A549 (cell line): ENCODE measurements around the gene SWAP70. TPM values are rescaled to one million over a fixed set of nuclear protein-coding genes. Genes with fewer than 3 reads are reported as not detected.

Experiments
- ATAC-seq, 2 experiments: fragments of 200-7000 bp in 1 of 2; fragments of >200 bp in 1 of 2; cut with Nextera tagmentation in 1 of 2; cut with Tn5 transposase in 1 of 2; 3 replicates each; pipeline versions ENCODE4 v1.8.0 to v1.9.1; 2018 to 2020; ENCODE audit warnings: mild to moderate bottlenecking in 1 of 2, moderate library complexity in 1 of 2
- CTCF ChIA-PET: fragments of 300-600 bp; sonication (Branson Sonifier 250); formaldehyde crosslinking; extraction: SDS; loops from one replicate; lab custom pipeline; 2021; ENCODE audit warnings: antibody characterized with exemption, inconsistent platforms; lab: Yijun Ruan, JAX
- POLR2A ChIA-PET: fragments of 350-600 bp; formaldehyde crosslinking; extraction: SDS; loops from one replicate; lab custom pipeline; 2021; ENCODE audit warnings: antibody characterized with exemption, inconsistent platforms; lab: Yijun Ruan, JAX
- DNase-seq, 2 experiments: peaks; one replicate each; pipeline versions ENCODE4 v3.0.0 to v3.0.0-alpha.2; 2011 to 2016; ENCODE audit warnings: low read depth in 1 of 2, low spot score in 1 of 2
- FAIRE-seq: peaks from 2 replicates; lab custom pipeline; 2011; peaks lifted over from hg19 to GRCh38; lab: Jason Lieb, UNC
- H3K27ac ChIP-seq, 2 experiments: fragments of >200 bp; sonication (Bioruptor Twin); formaldehyde crosslinking; 3 replicates each; pipeline ENCODE4 v1.5.1; 2016 to 2017
- H3K4me1 ChIP-seq: fragments of >200 bp; sonication (Bioruptor Twin); formaldehyde crosslinking; 3 replicates; pipeline ENCODE4 v1.6.1; 2016
- H3K4me2 ChIP-seq: fragments of >200 bp; sonication (Bioruptor Twin); formaldehyde crosslinking; 3 replicates; pipeline ENCODE4 v1.6.1; 2016
- H3K4me3 ChIP-seq: fragments of >200 bp; sonication (Bioruptor Twin); formaldehyde crosslinking; 3 replicates; pipeline ENCODE4 v1.5.1; 2016
- H3K9me3 ChIP-seq: fragments of >200 bp; sonication (Bioruptor Twin); formaldehyde crosslinking; 3 replicates; pipeline ENCODE4 v1.6.1; 2016
- CBX2 ChIP-seq: fragments of 200-600 bp; sonication (generic); IDR thresholded peaks from 2 replicates; pipeline ENCODE4 v1.6.1; 2016; ENCODE audit warnings: low read depth, mild to moderate bottlenecking, borderline replicate concordance
- CBX8 ChIP-seq: fragments of 200-600 bp; sonication (generic); IDR thresholded peaks from 2 replicates; pipeline ENCODE4 v1.6.1; 2016
- CEBPB ChIP-seq, 2 experiments: fragments of >200 bp in 1 of 2; sonication (Bioruptor Twin) in 1 of 2; formaldehyde crosslinking in 1 of 2; IDR thresholded peaks; 2 replicates each; pipeline ENCODE4 v1.6.1; 2012 to 2016
- CHD2 ChIP-seq: fragments of 150-350 bp; IDR thresholded peaks from 2 replicates; pipeline ENCODE4 v1.6.1; 2014; ENCODE audit warnings: low read length; ENCODE audit not compliant: partially characterized antibody
- EP300 ChIP-seq, 2 experiments: fragments of >200 bp; sonication (Bioruptor Twin); formaldehyde crosslinking; IDR thresholded peaks; 2 replicates in 1 of 2; 3 replicates in 1 of 2; pipeline ENCODE4 v1.6.1; 2016 to 2017
- HDAC2 ChIP-seq: fragments of 200-600 bp; sonication (generic); IDR thresholded peaks from 2 replicates; pipeline ENCODE4 v1.6.1; 2016
- JUNB ChIP-seq: fragments of >200 bp; sonication (Bioruptor Twin); formaldehyde crosslinking; IDR thresholded peaks from 2 replicates; pipeline ENCODE4 v1.6.1; 2016
- MAZ ChIP-seq: fragments of 150-350 bp; IDR thresholded peaks from 2 replicates; pipeline ENCODE4 v1.6.1; 2014; ENCODE audit warnings: antibody characterized with exemption, low read depth, low read length, borderline replicate concordance
- NPAS2 ChIP-seq: fragments of 250-450 bp; sonication (Bioruptor Pico); IDR thresholded peaks from 2 replicates; pipeline ENCODE4 v1.8.0; 2022; ENCODE audit warnings: mild to moderate bottlenecking, moderate library complexity, borderline replicate concordance
- NR3C1 ChIP-seq: fragments of >200 bp; sonication (Bioruptor Twin); formaldehyde crosslinking; IDR thresholded peaks from 3 replicates; pipeline ENCODE4 v1.6.1; 2017
- POLR2A ChIP-seq: IDR thresholded peaks from 2 replicates; pipeline ENCODE4 v1.6.1; 2012; ENCODE audit warnings: mild to moderate bottlenecking, low read length
- RFX5 ChIP-seq: fragments of 450-650 bp; IDR thresholded peaks from 2 replicates; pipeline ENCODE4 v1.7.1; 2014; ENCODE audit warnings: antibody characterized with exemption, mild to moderate bottlenecking, moderate library complexity
- RNF2 ChIP-seq: fragments of 200-600 bp; sonication (generic); IDR thresholded peaks from 2 replicates; pipeline ENCODE4 v1.6.1; 2016; ENCODE audit warnings: low read depth, mild to moderate bottlenecking, antibody characterized with exemption, moderate library complexity, borderline replicate concordance
- SREBF2 ChIP-seq: fragments of 450-650 bp; IDR thresholded peaks from 2 replicates; pipeline ENCODE4 v1.6.1; 2014; ENCODE audit warnings: mild to moderate bottlenecking, moderate library complexity
- TFCP2L1 ChIP-seq: fragments of 250-450 bp; sonication (Bioruptor Pico); IDR thresholded peaks from 2 replicates; pipeline ENCODE4 v1.5.0; 2021; ENCODE audit warnings: mild to moderate bottlenecking
- TP53 ChIP-seq: fragments of 250-450 bp; sonication (Bioruptor Pico); IDR thresholded peaks from 2 replicates; pipeline ENCODE4 v1.5.0; 2021; ENCODE audit warnings: mild to moderate bottlenecking, moderate library complexity
- WGBS: methylation state at CpG from one replicate; pipeline ENCODE4 v1.1.6; 2017; ENCODE audit errors: missing lambda C conversion rate; 5-methylcytosine and 5-hydroxymethylcytosine counted together
- polyA plus RNA-seq, 4 experiments: library from polyadenylated mRNA; depleted of rRNA in 3 of 4; stranded (reverse); fragments of >200 nt; fragmentation: RNase III in 1 of 4; extraction: RNeasy Plus Mini Kit Qiagen cat#74134 plus additional on column Dnase treatment in 1 of 4; gene quantifications; 2 replicates in 3 of 4; 3 replicates in 1 of 4; pipeline ENCODE4 v1.2.3, GENCODE V29; 2011 to 2017
- TF ChIP-seq, protein P1 (sequence below): fragments of >200 bp; sonication (Bioruptor Twin); formaldehyde crosslinking; IDR thresholded peaks from 3 replicates; pipeline ENCODE4 v1.5.1; 2016
- TF ChIP-seq, protein P2 (sequence below): fragments of 150-350 bp; IDR thresholded peaks from 2 replicates; pipeline ENCODE4 v1.6.1; 2014; ENCODE audit warnings: low read depth, mild to moderate bottlenecking, low read length
- TF ChIP-seq, protein P3 (sequence below): fragments of 200-600 bp; sonication (generic); IDR thresholded peaks from 2 replicates; pipeline ENCODE4 v1.6.1; 2016; ENCODE audit warnings: antibody characterized with exemption, mild to moderate bottlenecking, moderate library complexity
- TF ChIP-seq, protein P4 (sequence below): fragments of 450-650 bp; IDR thresholded peaks from 2 replicates; pipeline ENCODE4 v1.6.1; 2014; ENCODE audit warnings: antibody characterized with exemption

SWAP70 gene
- polyA plus RNA-seq, 2 of the 4 experiments (the other 2 are of a cell fraction) = 24.5 to 25.5 TPM

DNA sequence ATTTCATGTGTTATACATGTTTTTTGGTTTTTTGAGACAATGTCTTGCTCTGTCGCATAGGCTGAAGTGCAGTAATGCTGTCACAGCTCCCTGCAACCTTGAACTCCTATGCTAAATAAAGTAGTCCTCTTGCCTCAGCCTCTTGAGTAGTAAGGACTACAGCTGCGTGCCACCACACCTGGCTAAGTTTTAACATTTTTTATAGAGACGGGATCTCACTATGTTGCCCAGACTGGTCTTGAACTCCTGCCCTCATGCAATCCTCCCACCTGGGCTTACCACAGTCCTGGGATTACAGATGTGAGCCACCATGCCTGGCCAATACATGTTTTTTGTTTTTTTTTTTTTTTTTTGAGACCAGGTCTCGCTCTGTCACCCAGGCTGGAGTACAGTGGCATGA is 33.9 kb downstream of the SWAP70 start:
- FAIRE-seq = no peak
- 98% methylated on average over 3 of the region's 4 CpGs for WGBS

DNA sequence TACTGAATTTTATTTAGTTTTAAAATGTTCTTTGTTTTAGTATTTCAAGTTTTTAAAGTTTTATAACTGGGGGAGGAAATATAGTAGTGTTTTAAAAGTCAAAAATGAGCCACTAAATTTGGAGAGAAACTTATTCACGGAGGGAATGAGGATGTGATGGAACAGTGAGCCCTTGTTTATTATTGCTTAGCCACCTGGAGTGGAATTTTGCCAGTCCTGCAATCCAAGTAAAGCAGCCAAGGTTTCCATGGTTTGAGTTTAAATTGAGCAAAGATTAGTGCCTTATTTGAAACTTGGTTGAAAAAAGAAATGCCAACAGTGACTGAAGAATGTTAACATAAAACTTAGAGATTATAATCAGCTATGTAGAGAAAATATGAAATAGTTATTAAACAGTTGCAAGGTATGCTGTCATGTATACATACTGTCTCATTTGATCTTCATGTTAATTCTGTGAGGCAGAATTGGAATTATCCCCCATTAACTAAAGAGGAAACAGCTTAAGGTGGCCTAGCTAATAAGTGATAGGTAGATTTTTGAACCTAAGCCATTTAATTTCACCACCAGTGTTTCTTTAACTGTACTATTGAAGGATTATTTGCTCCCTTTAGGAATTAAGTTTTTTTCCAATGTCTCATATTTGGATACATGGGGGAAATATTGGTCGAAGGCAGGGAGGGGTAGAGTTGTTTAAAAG is 36.4 kb downstream of the SWAP70 start:
- TF ChIP-seq, protein P1, sequence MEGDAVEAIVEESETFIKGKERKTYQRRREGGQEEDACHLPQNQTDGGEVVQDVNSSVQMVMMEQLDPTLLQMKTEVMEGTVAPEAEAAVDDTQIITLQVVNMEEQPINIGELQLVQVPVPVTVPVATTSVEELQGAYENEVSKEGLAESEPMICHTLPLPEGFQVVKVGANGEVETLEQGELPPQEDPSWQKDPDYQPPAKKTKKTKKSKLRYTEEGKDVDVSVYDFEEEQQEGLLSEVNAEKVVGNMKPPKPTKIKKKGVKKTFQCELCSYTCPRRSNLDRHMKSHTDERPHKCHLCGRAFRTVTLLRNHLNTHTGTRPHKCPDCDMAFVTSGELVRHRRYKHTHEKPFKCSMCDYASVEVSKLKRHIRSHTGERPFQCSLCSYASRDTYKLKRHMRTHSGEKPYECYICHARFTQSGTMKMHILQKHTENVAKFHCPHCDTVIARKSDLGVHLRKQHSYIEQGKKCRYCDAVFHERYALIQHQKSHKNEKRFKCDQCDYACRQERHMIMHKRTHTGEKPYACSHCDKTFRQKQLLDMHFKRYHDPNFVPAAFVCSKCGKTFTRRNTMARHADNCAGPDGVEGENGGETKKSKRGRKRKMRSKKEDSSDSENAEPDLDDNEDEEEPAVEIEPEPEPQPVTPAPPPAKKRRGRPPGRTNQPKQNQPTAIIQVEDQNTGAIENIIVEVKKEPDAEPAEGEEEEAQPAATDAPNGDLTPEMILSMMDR = no peak
- FAIRE-seq (no peak), ATAC-seq (no peak), DNase-seq (no peak)
- CTCF ChIA-PET = no interaction called here
- 55% methylated on average over 2 of the region's 2 CpGs for WGBS
- H3K27ac ChIP-seq = no peak overlapping the region
- H3K4me2 ChIP-seq = 0 out of 3 replicates have a peak overlapping the region, but pooled peaks have one; percentile 17
- peaks cover 26% of the 10 kb centered on the region for H3K4me1 ChIP-seq
- no peak overlapping the region for H3K4me3 ChIP-seq
- no peaks in the 10 kb centered on the region for H3K9me3 ChIP-seq
- POLR2A ChIA-PET = no interaction called here

More for the DNA sequence above, 33.9 kb downstream of the SWAP70 start:
- H3K4me2 ChIP-seq = no peak overlapping the region
- TF ChIP-seq CBX8 = no peak
- TF ChIP-seq CEBPB (IDR thresholded peaks at IDR 0.05) = no peak
- no peak for TF ChIP-seq POLR2A
- TF ChIP-seq TP53 (CRISPR knock-in tag) = no peak
- no peak for TF ChIP-seq RNF2
- no peak for TF ChIP-seq NPAS2 (CRISPR knock-in tag)
- TF ChIP-seq, protein P2, sequence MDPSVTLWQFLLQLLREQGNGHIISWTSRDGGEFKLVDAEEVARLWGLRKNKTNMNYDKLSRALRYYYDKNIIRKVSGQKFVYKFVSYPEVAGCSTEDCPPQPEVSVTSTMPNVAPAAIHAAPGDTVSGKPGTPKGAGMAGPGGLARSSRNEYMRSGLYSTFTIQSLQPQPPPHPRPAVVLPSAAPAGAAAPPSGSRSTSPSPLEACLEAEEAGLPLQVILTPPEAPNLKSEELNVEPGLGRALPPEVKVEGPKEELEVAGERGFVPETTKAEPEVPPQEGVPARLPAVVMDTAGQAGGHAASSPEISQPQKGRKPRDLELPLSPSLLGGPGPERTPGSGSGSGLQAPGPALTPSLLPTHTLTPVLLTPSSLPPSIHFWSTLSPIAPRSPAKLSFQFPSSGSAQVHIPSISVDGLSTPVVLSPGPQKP = no peak
- no peak for TF ChIP-seq RFX5
- no peak for TF ChIP-seq CBX2
- TF ChIP-seq CHD2 = no peak
- TF ChIP-seq NR3C1 = no peak
- TF ChIP-seq, protein P3, sequence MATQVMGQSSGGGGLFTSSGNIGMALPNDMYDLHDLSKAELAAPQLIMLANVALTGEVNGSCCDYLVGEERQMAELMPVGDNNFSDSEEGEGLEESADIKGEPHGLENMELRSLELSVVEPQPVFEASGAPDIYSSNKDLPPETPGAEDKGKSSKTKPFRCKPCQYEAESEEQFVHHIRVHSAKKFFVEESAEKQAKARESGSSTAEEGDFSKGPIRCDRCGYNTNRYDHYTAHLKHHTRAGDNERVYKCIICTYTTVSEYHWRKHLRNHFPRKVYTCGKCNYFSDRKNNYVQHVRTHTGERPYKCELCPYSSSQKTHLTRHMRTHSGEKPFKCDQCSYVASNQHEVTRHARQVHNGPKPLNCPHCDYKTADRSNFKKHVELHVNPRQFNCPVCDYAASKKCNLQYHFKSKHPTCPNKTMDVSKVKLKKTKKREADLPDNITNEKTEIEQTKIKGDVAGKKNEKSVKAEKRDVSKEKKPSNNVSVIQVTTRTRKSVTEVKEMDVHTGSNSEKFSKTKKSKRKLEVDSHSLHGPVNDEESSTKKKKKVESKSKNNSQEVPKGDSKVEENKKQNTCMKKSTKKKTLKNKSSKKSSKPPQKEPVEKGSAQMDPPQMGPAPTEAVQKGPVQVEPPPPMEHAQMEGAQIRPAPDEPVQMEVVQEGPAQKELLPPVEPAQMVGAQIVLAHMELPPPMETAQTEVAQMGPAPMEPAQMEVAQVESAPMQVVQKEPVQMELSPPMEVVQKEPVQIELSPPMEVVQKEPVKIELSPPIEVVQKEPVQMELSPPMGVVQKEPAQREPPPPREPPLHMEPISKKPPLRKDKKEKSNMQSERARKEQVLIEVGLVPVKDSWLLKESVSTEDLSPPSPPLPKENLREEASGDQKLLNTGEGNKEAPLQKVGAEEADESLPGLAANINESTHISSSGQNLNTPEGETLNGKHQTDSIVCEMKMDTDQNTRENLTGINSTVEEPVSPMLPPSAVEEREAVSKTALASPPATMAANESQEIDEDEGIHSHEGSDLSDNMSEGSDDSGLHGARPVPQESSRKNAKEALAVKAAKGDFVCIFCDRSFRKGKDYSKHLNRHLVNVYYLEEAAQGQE = no peak
- TF ChIP-seq JUNB = no peak
- TF ChIP-seq SREBF2 = no peak
- TF ChIP-seq, protein P4, sequence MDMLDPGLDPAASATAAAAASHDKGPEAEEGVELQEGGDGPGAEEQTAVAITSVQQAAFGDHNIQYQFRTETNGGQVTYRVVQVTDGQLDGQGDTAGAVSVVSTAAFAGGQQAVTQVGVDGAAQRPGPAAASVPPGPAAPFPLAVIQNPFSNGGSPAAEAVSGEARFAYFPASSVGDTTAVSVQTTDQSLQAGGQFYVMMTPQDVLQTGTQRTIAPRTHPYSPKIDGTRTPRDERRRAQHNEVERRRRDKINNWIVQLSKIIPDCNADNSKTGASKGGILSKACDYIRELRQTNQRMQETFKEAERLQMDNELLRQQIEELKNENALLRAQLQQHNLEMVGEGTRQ = no peak
- no peak for TF ChIP-seq MAZ
- TF ChIP-seq TFCP2L1 (CRISPR knock-in tag) = no peak
- TF ChIP-seq EP300 (IDR thresholded peaks at IDR 0.05) = no peak
- TF ChIP-seq HDAC2 = no peak
- DNase-seq (no peak), ATAC-seq (no peak)
- ChIA-PET POLR2A (no interaction called here), CTCF (interaction anchor here (0.6 kb wide), 1 partner anchor 42 kb away, joined by 4 read pairs; no protein-coding TSS in a partner anchor)
- H3K4me1 ChIP-seq = peaks cover 25% of the 10 kb centered on the region
- H3K9me3 ChIP-seq = no peaks in the 10 kb centered on the region
- no peak overlapping the region for H3K27ac ChIP-seq
- no peak overlapping the region for H3K4me3 ChIP-seq
